ENCODE measurements around the gene LCE1D.

LCE1D gene

GRCh38 chr1:152817309-152817708 is 20.8 kb downstream of the LCE1D start:
- no peak for DNase-seq (ENCODE audit: low read depth in 2 of 2)

GRCh38 chr1:152823294-152823693 is 26.8 kb downstream of the LCE1D start:
- no peak for DNase-seq (ENCODE audit: low read depth in 2 of 2)

GRCh38 chr1:152824964-152825363 is 28.4 kb downstream of the LCE1D start:
- DNase-seq (ENCODE audit: low read depth in 2 of 2) = no peak

GRCh38 chr1:152827173-152827572 is 30.7 kb downstream of the LCE1D start, which contains the start of gene LCE1A:
Gene LCE1A (plus strand): TSS chr1:152827473. CDS start chr1:152827473, 0 bp downstream.
- no peak for DNase-seq (ENCODE audit: low read depth in 2 of 2)

GRCh38 chr1:152836870-152837269 is 40.3 kb downstream of the LCE1D start:
- DNase-seq (ENCODE audit: low read depth in 2 of 2) = no peak

GRCh38 chr1:152842556-152842955 is 46.0 kb downstream of the LCE1D start, which contains the start of gene LCE6A:
Gene LCE6A (plus strand): TSS chr1:152842856. CDS start chr1:152843521, 665 bp downstream.
- DNase-seq (ENCODE audit: low read depth in 2 of 2) = no peak

All from stimulated activated CD4-positive, alpha-beta T cell treated with anti-CD3 and anti-CD28 coated beads, Interleukin-1b, Interleukin-23, amount 100 ng/mL, for 4 hours (primary cell).